H9 (cell line): ENCODE results near the gene RET. TPM values are rescaled to one million over a fixed set of nuclear protein-coding genes. Genes with fewer than 3 reads are reported as not detected.

Source experiments
- DNase-seq: peaks from one replicate; pipeline ENCODE4 v3.0.0-alpha.2; 2017
- H2AFZ ChIP-seq: one replicate; pipeline ENCODE4 v1.6.1; 2013; ENCODE audit warnings: mild to moderate bottlenecking, low read length, control low read depth, moderate library complexity
- H2AK5ac ChIP-seq: 2 replicates; pipeline ENCODE4 v1.6.1; 2013; ENCODE audit warnings: low read length, control low read depth, mixed read lengths; ENCODE audit not compliant: insufficient read length
- H2BK120ac ChIP-seq: one replicate; pipeline ENCODE4 v1.6.1; 2013; ENCODE audit warnings: low read depth, mild to moderate bottlenecking, low read length, control low read depth, inconsistent platforms; ENCODE audit not compliant: poor library complexity, severe bottlenecking
- H2BK12ac ChIP-seq: 2 replicates; pipeline ENCODE4 v1.6.1; 2013; ENCODE audit warnings: low read length, control low read depth, mixed read lengths, low read depth; ENCODE audit not compliant: insufficient read length
- H2BK15ac ChIP-seq: 2 replicates; pipeline ENCODE4 v1.6.1; 2013; ENCODE audit warnings: low read depth, low read length, control low read depth
- H2BK20ac ChIP-seq: one replicate; pipeline ENCODE4 v1.6.1; 2013; ENCODE audit warnings: low read depth, mild to moderate bottlenecking, low read length, control low read depth, inconsistent platforms; ENCODE audit not compliant: poor library complexity, severe bottlenecking
- H2BK5ac ChIP-seq: 2 replicates; pipeline ENCODE4 v1.6.1; 2013; ENCODE audit warnings: low read length, control low read depth, mixed read lengths; ENCODE audit not compliant: insufficient read length
- H3K14ac ChIP-seq: 2 replicates; pipeline ENCODE4 v1.6.1; 2013; ENCODE audit warnings: low read length, control low read depth; ENCODE audit not compliant: insufficient read depth
- H3K18ac ChIP-seq: 2 replicates; pipeline ENCODE4 v1.6.1; 2013; ENCODE audit warnings: low read depth, mild to moderate bottlenecking, mixed read lengths, low read length, control low read depth; ENCODE audit not compliant: insufficient read length
- H3K23ac ChIP-seq: 2 replicates; pipeline ENCODE4 v1.6.1; 2013; ENCODE audit warnings: low read length, control low read depth, mixed read lengths, low read depth; ENCODE audit not compliant: insufficient read length
- H3K23me2 ChIP-seq: 2 replicates; pipeline ENCODE4 v1.6.1; 2013; ENCODE audit warnings: low read depth, mild to moderate bottlenecking, mixed read lengths, low read length, control low read depth; ENCODE audit not compliant: insufficient read length, poor library complexity, severe bottlenecking
- H3K27ac ChIP-seq: 2 replicates; pipeline ENCODE4 v1.5.1; 2013; ENCODE audit warnings: low read length, control low read depth, mixed read lengths, low read depth; ENCODE audit not compliant: insufficient read length
- H3K27me3 ChIP-seq: 2 replicates; pipeline ENCODE4 v1.6.1; 2013; ENCODE audit warnings: low read length, control low read depth, inconsistent platforms; ENCODE audit not compliant: insufficient read depth
- H3K4ac ChIP-seq: 2 replicates; pipeline ENCODE4 v1.6.1; 2013; ENCODE audit warnings: low read depth, mild to moderate bottlenecking, control low read depth, inconsistent platforms, low read length, moderate library complexity
- H3K4me1 ChIP-seq: 2 replicates; pipeline ENCODE4 v1.6.1; 2013; ENCODE audit warnings: low read length, control low read depth, inconsistent platforms; ENCODE audit not compliant: insufficient read depth
- H3K4me2 ChIP-seq: 2 replicates; pipeline ENCODE4 v1.6.1; 2013; ENCODE audit warnings: low read length, control low read depth, mixed read lengths; ENCODE audit not compliant: insufficient read length, insufficient read depth
- H3K56ac ChIP-seq: 2 replicates; pipeline ENCODE4 v1.6.1; 2013; ENCODE audit warnings: low read depth, mild to moderate bottlenecking, mixed read lengths, low read length, control low read depth; ENCODE audit not compliant: insufficient read length
- H3K79me1 ChIP-seq: 2 replicates; pipeline ENCODE4 v1.6.1; 2013; ENCODE audit warnings: low read depth, mild to moderate bottlenecking, moderate library complexity, low read length, control low read depth, inconsistent platforms; ENCODE audit not compliant: insufficient read depth, poor library complexity, severe bottlenecking
- H3K79me2 ChIP-seq: 2 replicates; pipeline ENCODE4 v1.6.1; 2013; ENCODE audit warnings: low read length, control low read depth, inconsistent platforms; ENCODE audit not compliant: insufficient read depth
- H3K9ac ChIP-seq: 2 replicates; pipeline ENCODE4 v1.6.1; 2013; ENCODE audit warnings: low read length, control low read depth, mixed read lengths; ENCODE audit not compliant: insufficient read length; ENCODE audit errors: extremely low read depth
- H3K9me3 ChIP-seq: one replicate; pipeline ENCODE4 v1.6.1; 2013; ENCODE audit warnings: low read depth, low read length, inconsistent platforms; ENCODE audit not compliant: control insufficient read depth
- H3T11ph ChIP-seq: one replicate; pipeline ENCODE4 v1.6.1; 2013; ENCODE audit warnings: mild to moderate bottlenecking, low read length, control low read depth, inconsistent platforms
- H4K20me1 ChIP-seq: one replicate; pipeline ENCODE4 v1.6.1; 2013; ENCODE audit not compliant: control insufficient read depth, insufficient read length, insufficient read depth
- H4K5ac ChIP-seq: 2 replicates; pipeline ENCODE4 v1.6.1; 2013; ENCODE audit warnings: low read depth, mild to moderate bottlenecking, mixed read lengths, low read length, control low read depth; ENCODE audit not compliant: insufficient read length
- H4K8ac ChIP-seq: replicated peaks from 2 replicates; pipeline ENCODE4 v1.6.1; 2013; ENCODE audit warnings: low read length, control low read depth, mixed read lengths, low read depth; ENCODE audit not compliant: insufficient read length
- H4K91ac ChIP-seq: 2 replicates; pipeline ENCODE4 v1.6.1; 2013; ENCODE audit warnings: low read depth, mild to moderate bottlenecking, moderate library complexity, mixed read lengths, low read length, control low read depth; ENCODE audit not compliant: insufficient read length
- H3K27ac Mint-ChIP-seq, 3 experiments: 2 replicates in 2 of 3; 3 replicates in 1 of 3; pipeline ENCODE4 v1.8.0; 2020 to 2021; ENCODE audit warnings: mixed read lengths in 3 of 3, mild to moderate bottlenecking in 1 of 3, moderate library complexity in 1 of 3
- H3K27me3 Mint-ChIP-seq: 2 replicates; pipeline ENCODE4 v1.8.0; 2021; ENCODE audit warnings: low read depth, mild to moderate bottlenecking, moderate library complexity, mixed read lengths
- H3K36me3 Mint-ChIP-seq, 3 experiments: 2 replicates in 2 of 3; 3 replicates in 1 of 3; pipeline ENCODE4 v1.8.0; 2020 to 2021; ENCODE audit warnings: low read depth in 3 of 3, mixed read lengths in 3 of 3; ENCODE audit not compliant: insufficient read depth in 1 of 3
- H3K4me1 Mint-ChIP-seq, 2 experiments: 2 replicates each; pipeline ENCODE4 v1.8.0; 2020; ENCODE audit warnings: mixed read lengths in 2 of 2
- H3K4me3 Mint-ChIP-seq, 2 experiments: 2 replicates in 1 of 2; 3 replicates in 1 of 2; pipeline ENCODE4 v1.8.0; 2020 to 2021; ENCODE audit warnings: mild to moderate bottlenecking in 2 of 2, mixed read lengths in 2 of 2, moderate library complexity in 1 of 2
- H3K9me3 Mint-ChIP-seq, 2 experiments: 2 replicates in 1 of 2; 3 replicates in 1 of 2; pipeline ENCODE4 v1.8.0; 2020; ENCODE audit warnings: mild to moderate bottlenecking in 2 of 2, mixed read lengths in 2 of 2, moderate library complexity in 1 of 2
- CTCF ChIP-seq: fragments of 200-600 bp; sonication (generic); conservative IDR thresholded peaks from 3 replicates; pipeline ENCODE4 v1.8.0; 2021; ENCODE audit warnings: antibody characterized with exemption, mild to moderate bottlenecking
- WGBS: extraction: QIAGEN DNeasy Blood & Tissue Kit; methylation state at CpG from one replicate; pipeline ENCODE4 v1.1.7; 2013; ENCODE audit warnings: missing lambda C conversion rate, low lambda C conversion rate, mixed read lengths; ENCODE audit not compliant: insufficient read length; ENCODE audit errors: extremely low coverage; 5-methylcytosine and 5-hydroxymethylcytosine counted together
- total RNA-seq: library from RNA; stranded (reverse); gene quantifications from 2 replicates; pipeline ENCODE4 v1.2.1, GENCODE V29; 2021

Gene RET
- total RNA-seq, 1 experiment from 2014 or later = 12.2 TPM

GRCh38 chr10:43045631-43046287 lies 31.1 kb upstream of the RET start:
- H2BK5ac ChIP-seq = no peak overlapping the region
- H4K91ac ChIP-seq = no peak overlapping the region
- H3K36me3 Mint-ChIP-seq = no peaks in the 10 kb centered on the region
- no peak overlapping the region for H2BK15ac ChIP-seq
- no peaks in the 10 kb centered on the region for H3K79me1 ChIP-seq
- peak; percentile 20 for DNase-seq
- no peak overlapping the region for H3K4me2 ChIP-seq
- H4K8ac ChIP-seq = no peak overlapping the region
- H3K4me3 Mint-ChIP-seq = no peak overlapping the region
- WGBS = no CpG with 5 or more reads among the region's 11 CpGs
- no peak overlapping the region for H2BK20ac ChIP-seq
- no peak for TF ChIP-seq CTCF
- no peaks in the 10 kb centered on the region for H3K23me2 ChIP-seq
- H3K23ac ChIP-seq = no peak overlapping the region
- no peak overlapping the region for H3K14ac ChIP-seq
- no peak overlapping the region for H2BK12ac ChIP-seq
- no peak overlapping the region for H4K5ac ChIP-seq
- H3K4me1 Mint-ChIP-seq = peaks cover 19 to 22% of the 10 kb centered on the region in 2 experiments
- H3K79me2 ChIP-seq = no peaks in the 10 kb centered on the region
- no peaks in the 10 kb centered on the region; a peak in 1 of 5 replicates for H3K9me3 Mint-ChIP-seq
- no peak overlapping the region for H3K56ac ChIP-seq
- H3K27ac Mint-ChIP-seq = no peak overlapping the region
- no peaks in the 10 kb centered on the region for H3K4me1 ChIP-seq
- H3K27me3 Mint-ChIP-seq = peaks cover 10% of the 10 kb centered on the region
- H2BK120ac ChIP-seq = no peak overlapping the region
- no peaks in the 10 kb centered on the region for H3K9me3 ChIP-seq
- no peak overlapping the region for H3K4ac ChIP-seq
- H4K20me1 ChIP-seq = no peaks in the 10 kb centered on the region
- H3K9ac ChIP-seq = no peak overlapping the region
- H2AK5ac ChIP-seq = no peak overlapping the region
- no peak overlapping the region for H3K27ac ChIP-seq
- no peak overlapping the region for H3T11ph ChIP-seq
- no peaks in the 10 kb centered on the region for H3K27me3 ChIP-seq
- H3K18ac ChIP-seq = no peak overlapping the region
- H2AFZ ChIP-seq = no peak overlapping the region
